ENCODE results near the gene PRKCA.

Gene PRKCA

GRCh38 chr17:66276328-66276937, 26.0 kb upstream of the PRKCA start:
- no peak for TF ChIP-seq CTCF (IDR thresholded peaks at IDR 0.05)
- H3K4me3 ChIP-seq = no peak overlapping the region
- no peak overlapping the region for H3K27ac ChIP-seq
- no peak for DNase-seq (ENCODE audit: low spot score)

DNA sequence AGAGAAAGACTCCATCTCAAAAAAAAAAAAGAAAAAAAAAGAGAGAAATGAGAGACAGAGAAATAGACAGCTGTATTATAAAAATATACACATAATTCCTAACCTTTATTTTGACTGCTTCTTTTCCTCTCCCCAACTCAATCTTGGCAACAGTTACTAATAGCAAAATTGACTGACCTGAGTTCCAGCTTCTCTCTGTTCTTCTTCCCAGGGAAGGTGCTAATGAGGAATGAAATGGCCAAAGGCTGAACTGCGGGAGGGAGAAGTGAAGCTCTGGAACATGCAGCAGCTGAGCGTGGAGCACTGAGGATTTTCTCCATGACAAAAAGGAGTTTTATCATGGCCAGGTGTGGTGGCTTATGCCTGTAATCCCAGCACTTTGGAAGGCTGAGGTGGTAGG, 25.2 kb upstream of the PRKCA start:
- Histone ChIP-seq H3K27ac (no peak overlapping the region), H3K4me3 (no peak overlapping the region)
- no peak for DNase-seq (ENCODE audit: low spot score)
- no peak for TF ChIP-seq CTCF (IDR thresholded peaks at IDR 0.05)

- no peak overlapping the region for H3K27ac ChIP-seq
- no peak overlapping the region for H3K4me3 ChIP-seq
- no peak for DNase-seq (ENCODE audit: low spot score)
- no peak for TF ChIP-seq CTCF (IDR thresholded peaks at IDR 0.05)
Measured at GRCh38 chr17:66281661-66282369, 20.6 kb upstream of the PRKCA start.

DNA sequence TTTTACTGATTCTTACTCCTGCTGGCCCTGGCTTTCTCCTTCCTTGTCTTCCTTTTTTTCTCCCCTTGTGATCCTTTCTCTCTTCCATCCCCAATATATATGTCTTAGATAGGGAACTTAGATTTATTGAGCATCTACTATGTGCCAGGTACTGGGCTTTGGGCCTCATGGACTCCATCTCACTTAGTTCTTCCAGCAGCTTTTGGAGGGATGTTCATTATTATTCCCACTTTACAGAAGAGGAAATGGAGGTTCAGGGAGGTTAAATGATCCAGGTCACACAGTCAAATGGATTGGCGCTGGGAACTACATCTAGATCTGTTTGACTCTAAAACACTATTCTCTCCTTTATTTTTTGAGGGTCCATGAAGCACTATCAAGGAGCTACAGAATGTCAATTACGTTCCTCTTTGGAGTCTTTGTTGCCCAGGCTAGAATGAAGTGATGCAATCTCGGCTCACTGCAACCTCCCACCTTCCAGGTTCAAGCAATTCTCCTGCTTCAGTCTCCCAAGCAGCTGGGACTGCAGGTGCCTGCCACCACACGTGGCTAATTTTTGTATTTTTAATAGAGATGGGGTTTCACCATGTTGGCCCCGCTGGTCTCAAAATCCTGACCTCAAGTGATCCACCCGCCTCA, 19.0 kb upstream of the PRKCA start:
- no peak for TF ChIP-seq CTCF (IDR thresholded peaks at IDR 0.05)
- Histone ChIP-seq H3K4me3 (no peak overlapping the region), H3K27ac (no peak overlapping the region)
- no peak for DNase-seq (ENCODE audit: low spot score)

DNA sequence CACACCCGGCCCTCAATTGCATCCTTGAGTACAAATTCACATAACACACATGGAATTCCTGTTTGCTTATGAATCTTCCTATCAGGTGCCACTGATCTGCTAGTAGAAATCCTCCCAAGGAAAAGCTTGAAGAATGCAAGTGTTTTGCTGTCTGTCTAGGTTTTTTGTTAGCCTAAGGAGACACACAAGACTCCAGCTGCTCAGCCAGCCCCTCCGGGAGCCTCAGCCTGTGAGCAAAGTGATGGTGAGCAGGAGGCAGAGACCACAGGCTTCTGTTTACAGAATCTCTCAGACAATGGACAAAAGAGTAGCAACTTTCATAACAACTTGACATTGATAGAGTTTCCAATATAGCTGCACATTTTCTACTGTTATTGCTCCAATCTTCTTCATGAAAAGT, 18.4 kb upstream of the PRKCA start:
- Histone ChIP-seq H3K4me3 (no peak overlapping the region), H3K27ac (no peak overlapping the region)
- TF ChIP-seq CTCF (IDR thresholded peaks at IDR 0.05) = no peak
- DNase-seq (ENCODE audit: low spot score) = no peak

GRCh38 chr17:66285149-66285548, 17.3 kb upstream of the PRKCA start:
- no peak for TF ChIP-seq CTCF (IDR thresholded peaks at IDR 0.05)
- Histone ChIP-seq H3K4me3 (no peak overlapping the region), H3K27ac (no peak overlapping the region)
- no peak for DNase-seq (ENCODE audit: low spot score)

- no peak overlapping the region for H3K27ac ChIP-seq
- no peak for TF ChIP-seq CTCF (IDR thresholded peaks at IDR 0.05)
- no peak overlapping the region for H3K4me3 ChIP-seq
- DNase-seq (ENCODE audit: low spot score) = no peak
Measured at GRCh38 chr17:66287911-66288310, 14.5 kb upstream of the PRKCA start.
